GM21786 (cell line): ENCODE results near the gene ACSL3.
"Not testable (repeated sequence)": the region's sequence is repeated elsewhere in the genome, so short reads cannot be mapped to it uniquely, and the experiment has no call there.

ENCODE experiments used
- ATAC-seq: cut with Tn5 transposase; IDR thresholded peaks from one replicate; pipeline ENCODE4 v1.9.1; 2021; ENCODE audit not compliant: unreplicated experiment

The ACSL3 gene

GRCh38 chr2:222907790-222908441, 47.1 kb downstream of the ACSL3 start:
- ATAC-seq: no peak

DNA sequence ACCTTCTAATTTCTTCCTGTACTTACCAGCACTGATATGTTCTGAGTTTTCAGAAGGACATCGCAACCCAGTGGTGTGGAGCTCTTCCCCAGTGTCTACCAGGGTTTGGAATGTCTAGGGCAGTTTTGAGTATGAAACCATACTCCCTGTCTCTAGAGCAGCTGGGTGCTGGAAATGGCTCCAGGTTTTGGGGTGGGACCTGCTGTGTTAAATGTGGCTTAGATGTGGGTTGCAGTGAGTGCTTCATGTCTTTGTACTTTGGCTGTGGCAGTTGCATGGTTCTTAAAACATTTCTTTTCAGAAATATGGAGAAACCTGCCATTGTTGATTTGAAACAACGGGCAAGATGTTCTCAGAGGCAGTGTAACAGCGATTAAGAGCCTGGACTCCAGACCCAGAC, 48.5 kb downstream of the ACSL3 start:
- no peak for ATAC-seq

DNA sequence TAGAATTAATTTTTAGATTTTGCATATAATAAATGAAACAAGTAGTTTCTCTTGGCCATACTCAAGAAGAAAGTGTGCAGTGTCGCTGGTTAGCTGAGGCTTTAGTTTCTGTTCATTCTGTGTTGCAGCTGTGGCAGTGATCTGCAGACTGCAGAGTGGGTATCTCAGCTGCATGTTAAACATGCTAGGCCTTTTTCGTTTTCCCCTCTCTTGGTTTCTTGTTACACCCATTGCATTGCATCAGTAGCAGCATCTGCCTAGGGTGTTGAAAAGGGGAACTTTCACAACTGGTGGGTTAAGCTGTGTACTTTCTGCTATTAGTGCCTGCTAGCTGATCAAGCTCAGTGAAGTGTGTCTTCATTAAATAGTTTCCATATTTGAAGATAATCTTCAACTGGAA, 51.3 kb downstream of the ACSL3 start:
- ATAC-seq: peak; percentile 98

- ATAC-seq: no peak
Observed at GRCh38 chr2:222912776-222913175, 51.9 kb downstream of the ACSL3 start.

GRCh38 chr2:222915092-222915957, 54.5 kb downstream of the ACSL3 start:
- no peak for ATAC-seq

DNA sequence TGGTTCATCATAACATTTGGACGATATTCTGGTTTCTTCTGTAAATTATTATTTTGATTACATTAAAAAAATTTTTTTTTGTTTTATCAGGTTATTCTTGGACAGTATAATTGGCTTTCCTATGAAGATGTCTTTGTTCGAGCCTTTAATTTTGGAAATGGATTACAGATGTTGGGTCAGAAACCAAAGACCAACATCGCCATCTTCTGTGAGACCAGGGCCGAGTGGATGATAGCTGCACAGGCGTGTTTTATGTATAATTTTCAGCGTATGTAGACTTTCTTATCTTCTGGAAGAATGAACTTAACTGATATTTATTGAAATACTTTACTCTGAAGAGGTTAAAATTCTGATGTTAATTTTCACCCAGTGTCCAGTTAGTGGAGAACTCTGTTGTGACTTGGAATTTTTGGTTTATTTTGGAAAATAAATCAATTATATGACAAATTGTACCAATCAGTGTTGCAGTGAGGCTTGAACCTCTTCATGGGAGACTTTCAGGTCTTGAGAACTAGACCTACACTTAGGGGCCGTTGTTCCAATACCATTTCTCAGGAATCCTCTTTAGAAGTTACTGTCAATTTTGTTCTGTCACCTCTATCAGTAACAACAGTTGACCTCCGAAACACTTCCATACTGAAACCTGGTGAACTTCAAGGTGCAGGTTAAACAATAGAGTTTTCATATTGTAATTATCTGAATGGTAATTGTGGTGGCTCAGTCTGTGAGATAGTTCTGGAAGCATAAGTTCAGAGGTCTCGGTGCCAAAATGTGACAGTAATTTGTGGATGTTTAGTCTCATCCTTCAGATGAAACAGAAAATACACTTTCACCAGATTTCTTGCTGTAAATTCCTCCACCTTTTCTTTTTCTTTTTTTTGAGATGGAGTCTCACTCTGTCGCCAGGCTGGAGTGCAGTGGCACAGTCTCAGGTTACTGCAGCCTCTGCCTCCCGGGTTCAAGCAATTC, 55.7 kb downstream of the ACSL3 start:
- ATAC-seq: no peak

DNA sequence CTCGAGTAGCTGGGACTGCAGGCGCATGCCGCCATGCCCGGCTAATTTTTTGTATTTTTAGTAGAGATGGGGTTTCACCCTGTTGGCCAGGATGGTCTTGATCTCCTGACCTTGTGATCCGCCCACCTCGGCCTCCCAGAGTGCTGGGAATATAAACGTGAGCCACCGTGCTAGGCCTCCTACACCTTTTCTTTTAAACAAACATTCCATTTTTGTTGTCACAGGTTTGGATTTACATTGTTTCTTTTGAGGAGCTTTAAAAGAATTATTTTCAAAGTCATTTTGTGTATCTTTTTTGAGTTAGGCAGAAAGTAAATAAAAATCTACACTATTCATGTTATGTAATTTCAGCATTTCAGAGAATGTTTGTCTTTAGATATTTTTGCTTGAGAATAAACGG, 56.4 kb downstream of the ACSL3 start:
- not testable (repeated sequence) for ATAC-seq

- no peak for ATAC-seq
Observed at GRCh38 chr2:222919841-222920526, 59.1 kb downstream of the ACSL3 start.

DNA sequence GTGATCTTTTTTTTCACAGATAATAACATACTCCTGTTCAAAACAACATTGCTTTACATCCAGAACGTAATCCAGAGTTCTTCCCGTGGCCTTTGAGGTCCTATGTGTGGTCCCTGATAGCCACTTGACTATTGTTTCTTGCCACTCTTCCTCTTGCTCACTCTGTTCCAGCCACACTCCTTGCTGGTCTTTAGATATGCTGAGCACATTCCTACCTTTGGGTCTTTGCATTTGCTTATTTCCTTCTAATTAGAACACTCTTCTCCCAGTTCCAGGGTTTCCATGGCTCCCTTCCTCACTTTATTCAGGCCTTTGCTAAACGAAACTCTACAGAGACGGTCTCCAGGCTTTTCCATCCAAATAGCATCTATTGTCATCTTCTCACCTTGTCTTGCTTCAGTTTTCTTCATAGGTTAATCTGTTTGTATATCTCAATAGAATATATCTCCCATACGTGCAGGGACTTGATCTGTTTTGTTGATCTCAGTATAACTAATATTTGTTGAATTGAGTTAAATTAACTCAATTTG, 59.9 kb downstream of the ACSL3 start:
- no peak for ATAC-seq

GRCh38 chr2:222922019-222922800, 61.4 kb downstream of the ACSL3 start:
- no peak for ATAC-seq

DNA sequence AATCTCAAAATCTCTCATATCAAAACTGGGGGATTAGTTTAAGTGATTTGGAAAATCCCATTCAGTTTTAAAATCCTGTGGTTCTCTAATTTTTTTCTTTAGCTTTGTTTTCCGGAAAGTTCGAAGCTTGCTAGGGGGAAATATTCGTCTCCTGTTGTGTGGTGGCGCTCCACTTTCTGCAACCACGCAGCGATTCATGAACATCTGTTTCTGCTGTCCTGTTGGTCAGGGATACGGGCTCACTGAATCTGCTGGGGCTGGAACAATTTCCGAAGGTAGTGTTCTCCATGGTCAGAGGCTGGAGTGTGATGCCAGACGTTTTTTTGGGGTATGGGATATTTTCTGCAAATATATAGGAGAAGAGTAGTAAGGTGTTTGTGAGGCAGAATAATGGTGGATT, 66.1 kb downstream of the ACSL3 start:
- ATAC-seq: no peak

- no peak for ATAC-seq
Observed at GRCh38 chr2:222927600-222927999, 66.8 kb downstream of the ACSL3 start.

GRCh38 chr2:222928335-222928734, 67.5 kb downstream of the ACSL3 start:
- ATAC-seq: no peak

GRCh38 chr2:222930862-222931261, 70.0 kb downstream of the ACSL3 start:
- no peak for ATAC-seq

- ATAC-seq: no peak
Observed at GRCh38 chr2:222931659-222932058, 70.8 kb downstream of the ACSL3 start.

- no peak for ATAC-seq
Observed at GRCh38 chr2:222933458-222933857, 72.6 kb downstream of the ACSL3 start.

- ATAC-seq: no peak
Observed at GRCh38 chr2:222935688-222936298, 75.0 kb downstream of the ACSL3 start.

GRCh38 chr2:222936705-222937104, 75.9 kb downstream of the ACSL3 start:
- no peak for ATAC-seq

DNA sequence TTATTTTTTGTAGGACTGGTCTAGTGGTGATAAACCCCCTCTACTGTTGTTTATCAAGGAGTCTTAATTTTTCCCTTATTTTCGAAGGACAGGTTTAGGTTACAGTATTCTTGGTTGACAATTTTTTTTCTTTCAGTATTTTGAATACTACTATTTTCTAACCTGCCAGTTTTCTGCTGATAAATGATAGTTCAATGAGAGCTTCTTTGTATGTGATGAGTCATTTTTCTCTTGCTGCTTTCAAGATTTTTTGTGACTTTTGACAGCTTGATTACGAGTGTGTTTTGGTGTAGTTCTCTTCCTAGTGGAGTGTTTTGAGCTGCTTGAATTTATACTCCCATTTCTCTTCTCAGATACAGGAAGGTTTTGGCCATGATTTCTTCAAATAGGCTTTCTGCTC, 77.5 kb downstream of the ACSL3 start:
- ATAC-seq: no peak
